HG03060 (cell line): Measurements from ENCODE around the gene XPO6.

Experiments
- ATAC-seq: cut with Tn5 transposase; IDR thresholded peaks from one replicate; pipeline ENCODE4 v1.9.1; 2021; ENCODE audit warnings: low read depth, moderate number of reproducible peaks; ENCODE audit not compliant: unreplicated experiment

XPO6 gene

GRCh38 chr16:28092721-28093384 lies 118.9 kb downstream of the XPO6 start:
- no peak for ATAC-seq

- ATAC-seq, result no peak
These were observed 120.1 kb downstream of the XPO6 start for GRCh38 chr16:28091656-28092055.

- ATAC-seq, result no peak
These were observed 121.0 kb downstream of the XPO6 start for GRCh38 chr16:28090646-28091377.

GRCh38 chr16:28089992-28090365 lies 121.8 kb downstream of the XPO6 start:
- ATAC-seq, result no peak

- no peak for ATAC-seq
These were observed 122.4 kb downstream of the XPO6 start for GRCh38 chr16:28089205-28089991.

GRCh38 chr16:28087675-28088300 lies 124.0 kb downstream of the XPO6 start:
- ATAC-seq, result no peak

- ATAC-seq, result no peak
These were observed 124.6 kb downstream of the XPO6 start for GRCh38 chr16:28087140-28087660.

GRCh38 chr16:28086186-28087139 lies 125.3 kb downstream of the XPO6 start:
- ATAC-seq, result no peak

- ATAC-seq, result no peak
These were observed 126.2 kb downstream of the XPO6 start for GRCh38 chr16:28085389-28086171.

- no peak for ATAC-seq
These were observed 127.6 kb downstream of the XPO6 start for GRCh38 chr16:28084209-28084608.

- no peak for ATAC-seq
These were observed 129.1 kb downstream of the XPO6 start for GRCh38 chr16:28082624-28083023.

- ATAC-seq, result no peak
These were observed 130.3 kb downstream of the XPO6 start for GRCh38 chr16:28081391-28081968.

- ATAC-seq, result no peak
These were observed 133.5 kb downstream of the XPO6 start for GRCh38 chr16:28078261-28078660.

GRCh38 chr16:28073836-28074235 lies 137.9 kb downstream of the XPO6 start:
- no peak for ATAC-seq

GRCh38 chr16:28072087-28072486 lies 139.7 kb downstream of the XPO6 start:
- ATAC-seq, result no peak

- no peak for ATAC-seq
These were observed 141.6 kb downstream of the XPO6 start for GRCh38 chr16:28069971-28070794.

GRCh38 chr16:28068976-28069375 lies 142.8 kb downstream of the XPO6 start:
- ATAC-seq, result no peak
